HG03280 (cell line): ENCODE measurements around the gene CFAP46.
"Not testable (repeated sequence)": the region's sequence is repeated elsewhere in the genome, so short reads cannot be mapped to it uniquely, and the experiment has no call there.

Source experiments
- ATAC-seq: cut with Tn5 transposase; IDR thresholded peaks from one replicate; pipeline ENCODE4 v1.9.1; 2021; ENCODE audit warnings: mild to moderate bottlenecking, moderate library complexity; ENCODE audit not compliant: unreplicated experiment

The CFAP46 gene

GRCh38 chr10:132945125-132945893 lies 2.9 kb upstream of the CFAP46 start:
- ATAC-seq: no peak

- ATAC-seq: no peak
Measured at GRCh38 chr10:132944510-132944909, 2.1 kb upstream of the CFAP46 start.

- no peak for ATAC-seq
Measured at GRCh38 chr10:132943791-132944404, 1.5 kb upstream of the CFAP46 start.

GRCh38 chr10:132943058-132943790 lies 854 bp upstream of the CFAP46 start:
- ATAC-seq: no peak

GRCh38 chr10:132941640-132942051 lies 724 bp downstream of the CFAP46 start:
- no peak for ATAC-seq

GRCh38 chr10:132940791-132941465 lies 1.4 kb downstream of the CFAP46 start:
- no peak for ATAC-seq

GRCh38 chr10:132939957-132940790 lies 2.2 kb downstream of the CFAP46 start:
- no peak for ATAC-seq

- ATAC-seq: no peak
Measured at GRCh38 chr10:132939378-132939955, 2.9 kb downstream of the CFAP46 start.

GRCh38 chr10:132938472-132939339 lies 3.7 kb downstream of the CFAP46 start:
- ATAC-seq: no peak

GRCh38 chr10:132937861-132938260 lies 4.5 kb downstream of the CFAP46 start:
- ATAC-seq: no peak

GRCh38 chr10:132934953-132935352 lies 7.4 kb downstream of the CFAP46 start:
- no peak for ATAC-seq

- no peak for ATAC-seq
Measured at GRCh38 chr10:132933308-132934042, 8.9 kb downstream of the CFAP46 start.

- ATAC-seq: no peak
Measured at GRCh38 chr10:132932461-132933307, 9.7 kb downstream of the CFAP46 start.

GRCh38 chr10:132931258-132932250 lies 10.8 kb downstream of the CFAP46 start:
- ATAC-seq: not testable (repeated sequence)

- ATAC-seq: not testable (repeated sequence)
Measured at GRCh38 chr10:132930701-132931100, 11.7 kb downstream of the CFAP46 start.

- no peak for ATAC-seq
Measured at GRCh38 chr10:132929953-132930548, 12.3 kb downstream of the CFAP46 start.
